ENCODE measurements around the gene TMEM74B.

Gene TMEM74B

DNA sequence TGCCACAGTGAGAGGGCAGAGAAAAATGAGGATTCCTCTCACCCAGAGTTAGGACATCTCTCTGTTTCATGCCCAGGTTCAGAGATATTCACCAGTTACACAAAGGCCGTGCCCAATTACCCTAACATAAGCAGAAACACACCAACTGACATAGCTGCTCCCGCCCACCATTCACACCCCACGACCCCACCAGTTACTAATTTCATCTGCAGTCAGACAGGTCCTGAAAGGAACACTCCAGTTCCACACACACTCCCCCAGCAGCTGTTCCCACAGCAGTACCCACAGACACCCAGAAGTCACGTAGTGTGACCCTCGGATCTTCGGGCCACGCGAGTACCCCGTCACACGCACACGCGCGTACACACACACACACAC, 532 bp downstream of the TMEM74B start:
- Histone ChIP-seq H3K4me3 (ENCODE audit: low read depth, low read length) (no peak overlapping the region), H3K36me3 (ENCODE audit: control insufficient read depth in 2 of 2, insufficient read depth in 1 of 2, low read length in 2 of 2) (peaks cover 0 to 17% of the 10 kb centered on the region in 2 experiments; a peak in 1 of 3 replicates), H3K27ac (ENCODE audit: extremely low read depth, low read depth, low read length) (no peak overlapping the region), H3K4me1 (ENCODE audit: control insufficient read depth, insufficient read depth, low read length) (no peaks in the 10 kb centered on the region), H3K9me3 (ENCODE audit: control insufficient read depth, insufficient read depth, low read depth, low read length) (no peaks in the 10 kb centered on the region)
- CTCF ChIA-PET = interaction anchor here (0.6 to 1.2 kb wide), 5 partner anchors 29 to 359 kb away, joined by 3 to 4 read pairs (median 3); no protein-coding TSS in a partner anchor
- POLR2A ChIA-PET = interaction anchor here (0.8 kb wide), 1 partner anchor 12 kb away, joined by 3 read pairs; no protein-coding TSS in a partner anchor
- TF ChIP-seq, protein P1, sequence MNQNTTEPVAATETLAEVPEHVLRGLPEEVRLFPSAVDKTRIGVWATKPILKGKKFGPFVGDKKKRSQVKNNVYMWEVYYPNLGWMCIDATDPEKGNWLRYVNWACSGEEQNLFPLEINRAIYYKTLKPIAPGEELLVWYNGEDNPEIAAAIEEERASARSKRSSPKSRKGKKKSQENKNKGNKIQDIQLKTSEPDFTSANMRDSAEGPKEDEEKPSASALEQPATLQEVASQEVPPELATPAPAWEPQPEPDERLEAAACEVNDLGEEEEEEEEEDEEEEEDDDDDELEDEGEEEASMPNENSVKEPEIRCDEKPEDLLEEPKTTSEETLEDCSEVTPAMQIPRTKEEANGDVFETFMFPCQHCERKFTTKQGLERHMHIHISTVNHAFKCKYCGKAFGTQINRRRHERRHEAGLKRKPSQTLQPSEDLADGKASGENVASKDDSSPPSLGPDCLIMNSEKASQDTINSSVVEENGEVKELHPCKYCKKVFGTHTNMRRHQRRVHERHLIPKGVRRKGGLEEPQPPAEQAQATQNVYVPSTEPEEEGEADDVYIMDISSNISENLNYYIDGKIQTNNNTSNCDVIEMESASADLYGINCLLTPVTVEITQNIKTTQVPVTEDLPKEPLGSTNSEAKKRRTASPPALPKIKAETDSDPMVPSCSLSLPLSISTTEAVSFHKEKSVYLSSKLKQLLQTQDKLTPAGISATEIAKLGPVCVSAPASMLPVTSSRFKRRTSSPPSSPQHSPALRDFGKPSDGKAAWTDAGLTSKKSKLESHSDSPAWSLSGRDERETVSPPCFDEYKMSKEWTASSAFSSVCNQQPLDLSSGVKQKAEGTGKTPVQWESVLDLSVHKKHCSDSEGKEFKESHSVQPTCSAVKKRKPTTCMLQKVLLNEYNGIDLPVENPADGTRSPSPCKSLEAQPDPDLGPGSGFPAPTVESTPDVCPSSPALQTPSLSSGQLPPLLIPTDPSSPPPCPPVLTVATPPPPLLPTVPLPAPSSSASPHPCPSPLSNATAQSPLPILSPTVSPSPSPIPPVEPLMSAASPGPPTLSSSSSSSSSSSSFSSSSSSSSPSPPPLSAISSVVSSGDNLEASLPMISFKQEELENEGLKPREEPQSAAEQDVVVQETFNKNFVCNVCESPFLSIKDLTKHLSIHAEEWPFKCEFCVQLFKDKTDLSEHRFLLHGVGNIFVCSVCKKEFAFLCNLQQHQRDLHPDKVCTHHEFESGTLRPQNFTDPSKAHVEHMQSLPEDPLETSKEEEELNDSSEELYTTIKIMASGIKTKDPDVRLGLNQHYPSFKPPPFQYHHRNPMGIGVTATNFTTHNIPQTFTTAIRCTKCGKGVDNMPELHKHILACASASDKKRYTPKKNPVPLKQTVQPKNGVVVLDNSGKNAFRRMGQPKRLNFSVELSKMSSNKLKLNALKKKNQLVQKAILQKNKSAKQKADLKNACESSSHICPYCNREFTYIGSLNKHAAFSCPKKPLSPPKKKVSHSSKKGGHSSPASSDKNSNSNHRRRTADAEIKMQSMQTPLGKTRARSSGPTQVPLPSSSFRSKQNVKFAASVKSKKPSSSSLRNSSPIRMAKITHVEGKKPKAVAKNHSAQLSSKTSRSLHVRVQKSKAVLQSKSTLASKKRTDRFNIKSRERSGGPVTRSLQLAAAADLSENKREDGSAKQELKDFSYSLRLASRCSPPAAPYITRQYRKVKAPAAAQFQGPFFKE (tag by site-specific recombination; IDR thresholded peaks at IDR 0.05; ENCODE audit: borderline replicate concordance) = no peak
- TF ChIP-seq, protein P2, sequence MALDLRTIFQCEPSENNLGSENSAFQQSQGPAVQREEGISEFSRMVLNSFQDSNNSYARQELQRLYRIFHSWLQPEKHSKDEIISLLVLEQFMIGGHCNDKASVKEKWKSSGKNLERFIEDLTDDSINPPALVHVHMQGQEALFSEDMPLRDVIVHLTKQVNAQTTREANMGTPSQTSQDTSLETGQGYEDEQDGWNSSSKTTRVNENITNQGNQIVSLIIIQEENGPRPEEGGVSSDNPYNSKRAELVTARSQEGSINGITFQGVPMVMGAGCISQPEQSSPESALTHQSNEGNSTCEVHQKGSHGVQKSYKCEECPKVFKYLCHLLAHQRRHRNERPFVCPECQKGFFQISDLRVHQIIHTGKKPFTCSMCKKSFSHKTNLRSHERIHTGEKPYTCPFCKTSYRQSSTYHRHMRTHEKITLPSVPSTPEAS (tag by site-specific recombination; IDR thresholded peaks at IDR 0.05) = peak; percentile 81; the same call in 1 of the 2 replicates
- TF ChIP-seq, protein P3, sequence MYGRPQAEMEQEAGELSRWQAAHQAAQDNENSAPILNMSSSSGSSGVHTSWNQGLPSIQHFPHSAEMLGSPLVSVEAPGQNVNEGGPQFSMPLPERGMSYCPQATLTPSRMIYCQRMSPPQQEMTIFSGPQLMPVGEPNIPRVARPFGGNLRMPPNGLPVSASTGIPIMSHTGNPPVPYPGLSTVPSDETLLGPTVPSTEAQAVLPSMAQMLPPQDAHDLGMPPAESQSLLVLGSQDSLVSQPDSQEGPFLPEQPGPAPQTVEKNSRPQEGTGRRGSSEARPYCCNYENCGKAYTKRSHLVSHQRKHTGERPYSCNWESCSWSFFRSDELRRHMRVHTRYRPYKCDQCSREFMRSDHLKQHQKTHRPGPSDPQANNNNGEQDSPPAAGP (tag by site-specific recombination; IDR thresholded peaks at IDR 0.05) = no peak
- no peak for TF ChIP-seq ZNF558 (tag by site-specific recombination; IDR thresholded peaks at IDR 0.05)
- TF ChIP-seq, protein P4, sequence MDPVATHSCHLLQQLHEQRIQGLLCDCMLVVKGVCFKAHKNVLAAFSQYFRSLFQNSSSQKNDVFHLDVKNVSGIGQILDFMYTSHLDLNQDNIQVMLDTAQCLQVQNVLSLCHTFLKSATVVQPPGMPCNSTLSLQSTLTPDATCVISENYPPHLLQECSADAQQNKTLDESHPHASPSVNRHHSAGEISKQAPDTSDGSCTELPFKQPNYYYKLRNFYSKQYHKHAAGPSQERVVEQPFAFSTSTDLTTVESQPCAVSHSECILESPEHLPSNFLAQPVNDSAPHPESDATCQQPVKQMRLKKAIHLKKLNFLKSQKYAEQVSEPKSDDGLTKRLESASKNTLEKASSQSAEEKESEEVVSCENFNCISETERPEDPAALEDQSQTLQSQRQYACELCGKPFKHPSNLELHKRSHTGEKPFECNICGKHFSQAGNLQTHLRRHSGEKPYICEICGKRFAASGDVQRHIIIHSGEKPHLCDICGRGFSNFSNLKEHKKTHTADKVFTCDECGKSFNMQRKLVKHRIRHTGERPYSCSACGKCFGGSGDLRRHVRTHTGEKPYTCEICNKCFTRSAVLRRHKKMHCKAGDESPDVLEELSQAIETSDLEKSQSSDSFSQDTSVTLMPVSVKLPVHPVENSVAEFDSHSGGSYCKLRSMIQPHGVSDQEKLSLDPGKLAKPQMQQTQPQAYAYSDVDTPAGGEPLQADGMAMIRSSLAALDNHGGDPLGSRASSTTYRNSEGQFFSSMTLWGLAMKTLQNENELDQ (tag by site-specific recombination; IDR thresholded peaks at IDR 0.05; ENCODE audit: low read depth) = no peak
- peak; percentile 64; the same call in 1 of the 2 replicates for TF ChIP-seq EGR2 (tag by site-specific recombination; IDR thresholded peaks at IDR 0.05; ENCODE audit: low read depth)
- no peak for TF ChIP-seq ZNF791 (tag by site-specific recombination; IDR thresholded peaks at IDR 0.05)
- no peak for TF ChIP-seq OVOL3 (tag by site-specific recombination; IDR thresholded peaks at IDR 0.05)
- TF ChIP-seq ZNF510 (tag by site-specific recombination; IDR thresholded peaks at IDR 0.05; ENCODE audit: insufficient replicate concordance) = no peak
- TF ChIP-seq ZNF560 (tag by site-specific recombination; IDR thresholded peaks at IDR 0.05; ENCODE audit: borderline replicate concordance) = no peak
- TF ChIP-seq ZNF843 (tag by site-specific recombination; IDR thresholded peaks at IDR 0.05) = no peak
- TF ChIP-seq ZNF777 (tag by site-specific recombination; IDR thresholded peaks at IDR 0.05; ENCODE audit: borderline replicate concordance) = 0 out of 2 replicates have a peak, but pooled peaks have one; percentile 21
- no peak for TF ChIP-seq ZFP37 (tag by site-specific recombination; IDR thresholded peaks at IDR 0.05)
- no peak for TF ChIP-seq ZNF335 (tag by site-specific recombination; conservative IDR thresholded peaks at IDR 0.05)
- TF ChIP-seq, protein P5, sequence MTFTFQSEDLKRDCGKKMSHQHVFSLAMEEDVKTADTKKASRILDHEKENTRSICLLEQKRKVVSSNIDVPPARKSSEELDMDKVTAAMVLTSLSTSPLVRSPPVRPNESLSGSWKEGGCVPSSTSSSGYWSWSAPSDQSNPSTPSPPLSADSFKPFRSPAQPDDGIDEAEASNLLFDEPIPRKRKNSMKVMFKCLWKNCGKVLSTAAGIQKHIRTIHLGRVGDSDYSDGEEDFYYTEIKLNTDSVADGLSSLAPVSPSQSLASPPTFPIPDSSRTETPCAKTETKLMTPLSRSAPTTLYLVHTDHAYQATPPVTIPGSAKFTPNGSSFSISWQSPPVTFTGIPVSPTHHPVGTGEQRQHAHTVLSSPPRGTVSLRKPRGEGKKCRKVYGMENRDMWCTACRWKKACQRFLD (tag by site-specific recombination; IDR thresholded peaks at IDR 0.05) = no peak
- no peak for TF ChIP-seq KLF16 (tag by site-specific recombination; IDR thresholded peaks at IDR 0.05)
- TF ChIP-seq, protein P6, sequence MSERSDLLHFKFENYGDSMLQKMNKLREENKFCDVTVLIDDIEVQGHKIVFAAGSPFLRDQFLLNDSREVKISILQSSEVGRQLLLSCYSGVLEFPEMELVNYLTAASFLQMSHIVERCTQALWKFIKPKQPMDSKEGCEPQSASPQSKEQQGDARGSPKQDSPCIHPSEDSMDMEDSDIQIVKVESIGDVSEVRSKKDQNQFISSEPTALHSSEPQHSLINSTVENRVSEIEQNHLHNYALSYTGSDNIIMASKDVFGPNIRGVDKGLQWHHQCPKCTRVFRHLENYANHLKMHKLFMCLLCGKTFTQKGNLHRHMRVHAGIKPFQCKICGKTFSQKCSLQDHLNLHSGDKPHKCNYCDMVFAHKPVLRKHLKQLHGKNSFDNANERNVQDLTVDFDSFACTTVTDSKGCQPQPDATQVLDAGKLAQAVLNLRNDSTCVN (tag by site-specific recombination; optimal IDR thresholded peaks at IDR 0.05) = peak; percentile 12
- TF ChIP-seq ZNF621 (tag by site-specific recombination; IDR thresholded peaks at IDR 0.05) = no peak
- no peak for TF ChIP-seq ZNF184 (tag by site-specific recombination; IDR thresholded peaks at IDR 0.05)
- TF ChIP-seq ZNF155 (tag by site-specific recombination; IDR thresholded peaks at IDR 0.05) = no peak
- TF ChIP-seq HOXA7 (CRISPR knock-in tag; IDR thresholded peaks at IDR 0.05; ENCODE audit: borderline replicate concordance) = no peak
- TF ChIP-seq GLI2 (tag by site-specific recombination; IDR thresholded peaks at IDR 0.05; ENCODE audit: borderline replicate concordance, low read depth) = no peak
- peak; percentile 21; the same call in 1 of the 2 replicates for TF ChIP-seq KLF1 (tag by site-specific recombination; IDR thresholded peaks at IDR 0.05)
- TF ChIP-seq ZNF266 (tag by site-specific recombination; IDR thresholded peaks at IDR 0.05; ENCODE audit: low read depth) = no peak
- TF ChIP-seq ZNF23 (tag by site-specific recombination; IDR thresholded peaks at IDR 0.05; ENCODE audit: borderline replicate concordance) = no peak
